GM10266 (cell line): ENCODE measurements around the gene GGACT.

Experiments used
- DNase-seq: peaks from one replicate; pipeline ENCODE4 v3.0.0; 2012; ENCODE audit errors: extremely low spot score
- TF ChIP-seq, protein P1 (sequence below): IDR thresholded peaks from 2 replicates; pipeline ENCODE4 v1.5.1; 2012; ENCODE audit warnings: mild to moderate bottlenecking, low read depth; ENCODE audit not compliant: control insufficient read depth, insufficient read depth; ENCODE audit errors: missing control alignments

The GGACT gene

DNA sequence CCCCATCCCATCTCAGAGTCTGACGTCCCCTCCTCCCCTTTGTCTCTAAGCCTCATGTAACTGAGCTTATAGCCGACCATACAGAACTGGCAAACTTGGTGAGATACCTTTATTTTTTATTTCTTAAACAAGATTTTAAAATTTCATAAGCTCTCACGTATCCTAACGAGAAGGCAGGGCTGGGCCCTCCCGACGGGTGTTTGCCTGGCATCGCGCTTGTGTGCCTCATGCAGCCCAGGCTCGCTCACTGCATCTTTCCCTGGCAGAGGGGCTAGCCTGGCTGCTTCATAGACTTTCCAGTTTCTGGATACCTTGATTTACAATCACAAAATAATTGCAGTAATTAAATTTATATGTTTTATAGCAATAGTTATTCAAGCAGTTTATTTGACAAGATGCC lies 69.0 kb downstream of the GGACT start:
- no peak for DNase-seq
- TF ChIP-seq, protein P1, sequence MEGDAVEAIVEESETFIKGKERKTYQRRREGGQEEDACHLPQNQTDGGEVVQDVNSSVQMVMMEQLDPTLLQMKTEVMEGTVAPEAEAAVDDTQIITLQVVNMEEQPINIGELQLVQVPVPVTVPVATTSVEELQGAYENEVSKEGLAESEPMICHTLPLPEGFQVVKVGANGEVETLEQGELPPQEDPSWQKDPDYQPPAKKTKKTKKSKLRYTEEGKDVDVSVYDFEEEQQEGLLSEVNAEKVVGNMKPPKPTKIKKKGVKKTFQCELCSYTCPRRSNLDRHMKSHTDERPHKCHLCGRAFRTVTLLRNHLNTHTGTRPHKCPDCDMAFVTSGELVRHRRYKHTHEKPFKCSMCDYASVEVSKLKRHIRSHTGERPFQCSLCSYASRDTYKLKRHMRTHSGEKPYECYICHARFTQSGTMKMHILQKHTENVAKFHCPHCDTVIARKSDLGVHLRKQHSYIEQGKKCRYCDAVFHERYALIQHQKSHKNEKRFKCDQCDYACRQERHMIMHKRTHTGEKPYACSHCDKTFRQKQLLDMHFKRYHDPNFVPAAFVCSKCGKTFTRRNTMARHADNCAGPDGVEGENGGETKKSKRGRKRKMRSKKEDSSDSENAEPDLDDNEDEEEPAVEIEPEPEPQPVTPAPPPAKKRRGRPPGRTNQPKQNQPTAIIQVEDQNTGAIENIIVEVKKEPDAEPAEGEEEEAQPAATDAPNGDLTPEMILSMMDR = no peak

DNA sequence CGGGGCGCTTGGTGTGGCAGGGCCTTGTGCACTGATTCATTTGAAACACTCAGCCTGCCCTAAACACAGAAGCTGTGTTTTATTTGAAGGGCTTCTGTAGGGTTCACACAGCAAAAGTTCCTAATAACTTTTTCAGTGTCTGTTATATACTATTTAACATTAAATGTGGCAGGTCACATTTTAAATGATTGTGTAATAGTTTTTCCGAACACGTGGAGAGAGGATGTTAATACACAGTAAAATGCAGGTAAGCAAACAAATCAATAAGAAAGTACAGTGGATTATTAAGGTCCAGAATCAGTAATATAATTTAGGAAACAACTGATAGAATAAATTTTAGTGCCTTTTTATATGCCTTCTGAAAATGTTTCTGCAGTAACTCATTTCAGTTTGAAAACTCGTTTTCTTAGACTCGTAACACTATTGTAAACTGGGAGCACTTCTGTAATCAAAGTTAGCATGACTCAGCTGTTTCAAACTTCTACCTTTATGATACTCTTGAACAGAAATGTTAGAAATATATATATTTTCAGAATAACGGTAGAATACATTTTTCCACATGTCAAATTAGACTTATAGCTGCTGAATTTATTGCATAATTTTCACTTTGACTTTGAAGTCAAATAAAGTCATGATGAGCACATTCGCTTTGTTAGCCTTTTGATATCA lies 70.1 kb downstream of the GGACT start:
- TF ChIP-seq, protein P1 = no peak
- DNase-seq = no peak

- DNase-seq = no peak
- TF ChIP-seq, protein P1 = no peak
Measured at GRCh38 chr13:100517728-100518127, 70.9 kb downstream of the GGACT start.

DNA sequence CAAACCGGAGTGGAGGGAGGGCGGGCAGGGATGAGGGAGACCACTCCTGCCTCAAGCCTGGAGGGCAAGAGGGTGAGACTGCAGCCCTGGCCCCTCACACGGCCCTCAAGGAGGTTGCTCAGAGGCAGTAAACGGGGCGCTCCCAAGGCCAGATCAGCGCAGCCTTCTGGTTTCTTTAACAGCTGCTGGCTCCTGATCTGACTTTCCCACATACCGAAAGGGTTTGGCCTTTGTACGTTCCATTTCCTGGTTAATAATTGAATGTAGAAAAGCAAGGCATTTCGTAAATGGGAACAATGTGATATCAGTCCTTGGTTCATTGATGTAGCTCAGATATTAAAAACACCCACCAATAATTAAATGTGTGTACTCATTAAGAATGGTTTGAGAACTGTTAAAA lies 71.5 kb downstream of the GGACT start:
- DNase-seq = no peak
- TF ChIP-seq, protein P1 = no peak

DNA sequence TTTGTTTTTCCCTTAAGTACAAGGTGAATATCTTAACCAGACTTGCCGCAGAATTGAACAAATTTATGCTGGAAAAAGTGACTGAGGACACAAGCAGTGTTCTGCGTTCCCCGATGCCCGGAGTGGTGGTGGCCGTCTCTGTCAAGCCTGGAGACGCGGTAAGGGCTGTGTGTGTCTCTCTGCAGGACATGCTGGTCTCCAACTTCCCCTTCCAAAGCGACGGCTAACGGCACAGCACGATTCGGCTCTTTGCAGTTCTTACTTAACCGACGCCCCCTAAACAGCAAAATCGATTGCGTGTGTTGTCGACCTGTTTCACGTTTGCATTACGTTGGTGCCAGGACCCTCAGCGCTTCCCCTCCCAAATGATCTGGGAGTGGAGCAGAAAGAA lies 73.2 kb downstream of the GGACT start:
- DNase-seq = no peak
- TF ChIP-seq, protein P1 = no peak

DNA sequence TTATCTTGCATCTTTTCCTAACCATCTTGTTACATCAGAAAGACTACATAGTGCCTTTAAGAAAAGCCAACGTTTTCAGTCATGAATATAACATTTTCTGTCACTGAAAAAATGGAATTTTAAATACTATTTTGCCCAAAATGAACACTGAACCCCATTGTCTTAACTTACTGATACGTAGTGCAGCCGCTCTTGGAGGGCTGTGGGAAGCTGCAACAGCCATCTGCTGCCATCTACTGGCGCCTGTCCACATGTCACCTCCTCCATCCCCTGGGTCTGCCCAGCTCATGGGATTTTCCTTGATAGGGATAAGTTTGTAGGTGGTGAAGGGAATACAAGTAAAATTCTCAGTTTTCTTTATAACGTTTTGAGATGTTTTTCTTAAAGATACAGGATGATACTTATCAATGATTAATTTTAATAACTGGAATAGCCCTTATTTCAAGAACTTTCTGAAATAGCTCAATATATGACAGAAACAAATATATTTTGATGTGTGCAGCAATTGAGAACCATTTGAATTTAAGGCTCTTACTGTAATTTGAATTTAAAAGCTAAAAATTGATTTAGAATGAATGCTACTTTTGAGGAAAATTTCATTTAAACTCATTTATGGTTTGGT lies 73.7 kb downstream of the GGACT start:
- TF ChIP-seq, protein P1 = peak; percentile 90
- peak; percentile 85 for DNase-seq

GRCh38 chr13:100513987-100514670 lies 74.5 kb downstream of the GGACT start:
- no peak for DNase-seq
- TF ChIP-seq, protein P1 = no peak
